22Rv1 (cell line): ENCODE measurements around the gene ACADL.

Experiments
- ZFX ChIP-seq: fragments of 450-650 bp; IDR thresholded peaks from 2 replicates; pipeline ENCODE4 v1.6.1; 2017; ENCODE audit warnings: antibody characterized with exemption, borderline replicate concordance
- TF ChIP-seq, protein P1 (sequence below): fragments of 450-650 bp; IDR thresholded peaks from 2 replicates; pipeline ENCODE4 v1.5.1; 2017; ENCODE audit warnings: mild to moderate bottlenecking

DNA sequence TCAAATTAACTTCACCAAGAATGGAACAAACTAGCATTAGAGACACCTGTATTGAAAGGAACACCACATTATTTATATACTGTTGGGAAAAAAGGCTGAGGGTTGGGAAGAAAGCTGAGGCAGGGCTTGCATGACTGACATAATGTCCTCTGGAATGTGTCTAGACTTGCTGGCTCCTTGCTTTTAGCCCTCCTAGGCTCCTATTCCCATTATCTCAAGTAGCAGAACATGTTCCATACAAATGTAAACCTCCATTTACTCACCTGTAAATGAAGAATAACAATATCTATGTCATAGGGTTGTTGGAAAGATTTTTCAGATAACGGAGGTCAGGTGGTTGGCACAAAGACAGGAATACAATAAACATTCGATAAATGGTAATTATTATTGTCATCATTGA, 976 bp upstream of the ACADL start:
- TF ChIP-seq, protein P1, sequence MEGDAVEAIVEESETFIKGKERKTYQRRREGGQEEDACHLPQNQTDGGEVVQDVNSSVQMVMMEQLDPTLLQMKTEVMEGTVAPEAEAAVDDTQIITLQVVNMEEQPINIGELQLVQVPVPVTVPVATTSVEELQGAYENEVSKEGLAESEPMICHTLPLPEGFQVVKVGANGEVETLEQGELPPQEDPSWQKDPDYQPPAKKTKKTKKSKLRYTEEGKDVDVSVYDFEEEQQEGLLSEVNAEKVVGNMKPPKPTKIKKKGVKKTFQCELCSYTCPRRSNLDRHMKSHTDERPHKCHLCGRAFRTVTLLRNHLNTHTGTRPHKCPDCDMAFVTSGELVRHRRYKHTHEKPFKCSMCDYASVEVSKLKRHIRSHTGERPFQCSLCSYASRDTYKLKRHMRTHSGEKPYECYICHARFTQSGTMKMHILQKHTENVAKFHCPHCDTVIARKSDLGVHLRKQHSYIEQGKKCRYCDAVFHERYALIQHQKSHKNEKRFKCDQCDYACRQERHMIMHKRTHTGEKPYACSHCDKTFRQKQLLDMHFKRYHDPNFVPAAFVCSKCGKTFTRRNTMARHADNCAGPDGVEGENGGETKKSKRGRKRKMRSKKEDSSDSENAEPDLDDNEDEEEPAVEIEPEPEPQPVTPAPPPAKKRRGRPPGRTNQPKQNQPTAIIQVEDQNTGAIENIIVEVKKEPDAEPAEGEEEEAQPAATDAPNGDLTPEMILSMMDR = no peak
- TF ChIP-seq ZFX = no peak
